GM12875 (cell line): ENCODE results near the gene RCCD1.

Experiments
- H3K4me3 ChIP-seq: one replicate; pipeline ENCODE4 v1.5.1; 2011; ENCODE audit warnings: low read depth, low read length, control low read depth
- CTCF ChIP-seq: IDR thresholded peaks from 2 replicates; pipeline ENCODE4 v1.5.1; 2011; ENCODE audit warnings: low read depth, mild to moderate bottlenecking, control low read depth, inconsistent platforms, low read length, moderate library complexity, borderline replicate concordance; ENCODE audit not compliant: insufficient read depth

Gene RCCD1

GRCh38 chr15:90974216-90974615 lies 19.5 kb downstream of the RCCD1 start:
- no peak for TF ChIP-seq CTCF
- no peak overlapping the region for H3K4me3 ChIP-seq

- no peak overlapping the region for H3K4me3 ChIP-seq
- TF ChIP-seq CTCF = no peak
Measured at GRCh38 chr15:90979582-90979981, 24.9 kb downstream of the RCCD1 start.

- no peak for TF ChIP-seq CTCF
- H3K4me3 ChIP-seq = no peak overlapping the region
Measured at GRCh38 chr15:90981681-90982080, 27.0 kb downstream of the RCCD1 start.

- TF ChIP-seq CTCF = no peak
- H3K4me3 ChIP-seq = no peak overlapping the region
Measured at GRCh38 chr15:90982135-90982534, 27.5 kb downstream of the RCCD1 start.

GRCh38 chr15:90986790-90987507 lies 32.3 kb downstream of the RCCD1 start:
- peak overlapping the region; percentile 10 for H3K4me3 ChIP-seq
- no peak for TF ChIP-seq CTCF

- H3K4me3 ChIP-seq = peak overlapping the region; percentile 24
- TF ChIP-seq CTCF = no peak
Measured at GRCh38 chr15:90987561-90988141, 33.0 kb downstream of the RCCD1 start.

GRCh38 chr15:90988296-90988695 lies 33.6 kb downstream of the RCCD1 start:
- TF ChIP-seq CTCF = no peak
- H3K4me3 ChIP-seq = no peak overlapping the region
